ENCODE results near the gene TEX26. TPM values are rescaled to one million over a fixed set of nuclear protein-coding genes. Genes with fewer than 3 reads are reported as not detected.

TEX26 gene
- total RNA-seq, 1 donor from 2014 or later = not detected

DNA sequence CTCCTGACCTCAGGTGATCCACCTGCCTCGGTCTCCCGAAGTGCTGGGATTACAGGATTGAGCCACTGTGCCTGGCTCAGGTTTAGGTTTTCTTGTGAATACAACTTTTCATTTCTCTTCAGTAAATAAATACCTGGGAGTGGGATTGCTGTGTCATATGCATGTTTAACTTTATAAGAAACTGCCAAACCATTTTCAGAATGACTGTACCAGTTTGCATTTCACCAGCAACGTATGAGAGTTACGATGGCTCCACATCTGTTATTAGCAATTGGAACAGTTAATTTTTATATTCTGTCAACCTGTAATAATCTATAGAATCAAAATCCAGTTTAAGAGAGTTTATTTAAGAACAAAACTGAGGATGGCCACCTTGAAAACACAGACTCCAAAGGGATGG lies 52.2 kb downstream of the TEX26 start:
- Mint-ChIP-seq H3K4me1 (ENCODE audit: low read depth) (peaks cover 18% of the 10 kb centered on the region), H3K27ac (no peak overlapping the region), H3K27me3 (peaks cover 3% of the 10 kb centered on the region), H3K36me3 (ENCODE audit: insufficient read depth) (no peaks in the 10 kb centered on the region), H3K4me3 (ENCODE audit: low read depth) (no peak overlapping the region), H3K9me3 (ENCODE audit: low read depth) (peaks cover 1% of the 10 kb centered on the region)
- TF ChIP-seq, protein P1, sequence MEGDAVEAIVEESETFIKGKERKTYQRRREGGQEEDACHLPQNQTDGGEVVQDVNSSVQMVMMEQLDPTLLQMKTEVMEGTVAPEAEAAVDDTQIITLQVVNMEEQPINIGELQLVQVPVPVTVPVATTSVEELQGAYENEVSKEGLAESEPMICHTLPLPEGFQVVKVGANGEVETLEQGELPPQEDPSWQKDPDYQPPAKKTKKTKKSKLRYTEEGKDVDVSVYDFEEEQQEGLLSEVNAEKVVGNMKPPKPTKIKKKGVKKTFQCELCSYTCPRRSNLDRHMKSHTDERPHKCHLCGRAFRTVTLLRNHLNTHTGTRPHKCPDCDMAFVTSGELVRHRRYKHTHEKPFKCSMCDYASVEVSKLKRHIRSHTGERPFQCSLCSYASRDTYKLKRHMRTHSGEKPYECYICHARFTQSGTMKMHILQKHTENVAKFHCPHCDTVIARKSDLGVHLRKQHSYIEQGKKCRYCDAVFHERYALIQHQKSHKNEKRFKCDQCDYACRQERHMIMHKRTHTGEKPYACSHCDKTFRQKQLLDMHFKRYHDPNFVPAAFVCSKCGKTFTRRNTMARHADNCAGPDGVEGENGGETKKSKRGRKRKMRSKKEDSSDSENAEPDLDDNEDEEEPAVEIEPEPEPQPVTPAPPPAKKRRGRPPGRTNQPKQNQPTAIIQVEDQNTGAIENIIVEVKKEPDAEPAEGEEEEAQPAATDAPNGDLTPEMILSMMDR (IDR thresholded peaks at IDR 0.05; ENCODE audit: unreplicated experiment) = no peak
- no peak for DNase-seq (ENCODE audit: low spot score, unreplicated experiment)

DNA sequence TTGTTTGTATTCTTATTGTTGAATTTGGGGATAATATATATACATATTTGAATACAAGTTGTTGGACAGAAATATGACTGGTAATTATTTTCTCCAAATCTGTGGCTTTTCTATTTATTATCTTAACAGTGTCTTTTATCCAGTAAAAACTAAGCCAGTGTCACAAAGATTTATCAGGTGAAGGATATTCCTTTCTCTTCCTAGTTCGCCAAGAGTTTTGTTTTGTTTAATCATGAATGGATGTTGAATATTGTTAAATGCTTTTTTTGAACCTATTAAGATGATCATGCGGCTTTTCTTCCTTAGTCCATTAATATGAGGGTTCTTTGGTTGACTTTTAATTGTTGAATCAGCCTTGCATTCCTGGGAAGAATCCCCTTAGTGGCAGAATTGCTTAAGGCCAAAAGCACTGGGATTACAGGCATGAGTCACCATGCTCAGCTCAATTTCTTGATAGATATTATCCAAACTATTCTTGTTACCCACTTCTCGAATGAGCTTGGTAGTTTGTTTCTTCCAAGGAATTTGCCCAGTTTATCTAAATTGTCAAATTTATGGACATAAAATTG lies 53.3 kb downstream of the TEX26 start:
- Mint-ChIP-seq H3K27me3 (no peaks in the 10 kb centered on the region), H3K36me3 (ENCODE audit: insufficient read depth) (no peaks in the 10 kb centered on the region), H3K9me3 (ENCODE audit: low read depth) (peaks cover 4% of the 10 kb centered on the region), H3K27ac (no peak overlapping the region), H3K4me1 (ENCODE audit: low read depth) (peaks cover 18% of the 10 kb centered on the region), H3K4me3 (ENCODE audit: low read depth) (no peak overlapping the region)
- DNase-seq (ENCODE audit: low spot score, unreplicated experiment) = no peak
- TF ChIP-seq, protein P1 (IDR thresholded peaks at IDR 0.05; ENCODE audit: unreplicated experiment) = no peak

DNA sequence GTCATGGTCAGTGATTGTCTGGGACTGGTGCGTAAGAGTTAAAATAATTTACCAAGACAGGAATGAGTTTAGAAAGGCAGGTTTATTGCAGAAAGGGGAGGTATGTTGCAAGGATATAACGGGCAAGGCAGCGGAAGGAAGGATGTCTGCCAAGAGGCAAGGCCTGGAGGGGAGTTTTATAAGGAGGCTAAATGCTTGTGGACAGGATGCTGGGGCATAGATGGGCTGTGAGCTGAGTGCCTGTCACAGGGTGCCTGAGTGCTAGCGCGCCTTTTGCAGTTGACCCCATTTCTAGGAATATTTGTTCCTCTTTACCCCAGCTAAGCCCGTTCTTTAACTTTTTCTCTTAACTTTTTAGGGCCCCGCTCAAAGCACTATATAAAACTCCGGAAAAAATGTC lies 58.7 kb downstream of the TEX26 start:
- Mint-ChIP-seq H3K27ac (no peak overlapping the region), H3K27me3 (peaks cover 6% of the 10 kb centered on the region), H3K9me3 (ENCODE audit: low read depth) (peaks cover 4% of the 10 kb centered on the region), H3K4me3 (ENCODE audit: low read depth) (no peak overlapping the region), H3K4me1 (ENCODE audit: low read depth) (no peaks in the 10 kb centered on the region), H3K36me3 (ENCODE audit: insufficient read depth) (no peaks in the 10 kb centered on the region)
- DNase-seq (ENCODE audit: low spot score, unreplicated experiment) = no peak
- TF ChIP-seq, protein P1 (IDR thresholded peaks at IDR 0.05; ENCODE audit: unreplicated experiment) = no peak

DNA sequence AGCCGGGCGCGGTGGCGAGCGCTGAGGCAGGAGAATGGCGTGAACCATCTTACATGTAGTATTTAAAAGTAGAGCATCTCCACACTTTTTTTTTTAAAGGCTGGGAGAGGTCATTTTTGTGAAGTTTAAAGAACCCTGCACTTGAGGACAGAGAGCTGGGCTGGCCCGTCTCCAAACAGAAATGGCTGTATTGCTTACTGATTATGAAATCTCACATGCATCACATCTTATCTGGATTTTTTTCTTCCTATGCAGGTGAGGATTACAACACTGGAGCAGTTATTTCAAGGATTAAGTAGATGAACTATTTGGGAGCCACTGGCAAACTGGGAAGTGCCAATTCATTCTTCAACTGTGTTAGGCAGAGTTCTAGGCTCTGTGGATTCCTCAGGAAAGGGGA lies 59.5 kb downstream of the TEX26 start:
- Mint-ChIP-seq H3K27me3 (peaks cover 6% of the 10 kb centered on the region), H3K4me1 (ENCODE audit: low read depth) (no peaks in the 10 kb centered on the region), H3K36me3 (ENCODE audit: insufficient read depth) (no peaks in the 10 kb centered on the region), H3K9me3 (ENCODE audit: low read depth) (peaks cover 4% of the 10 kb centered on the region), H3K27ac (no peak overlapping the region), H3K4me3 (ENCODE audit: low read depth) (no peak overlapping the region)
- TF ChIP-seq, protein P1 (IDR thresholded peaks at IDR 0.05; ENCODE audit: unreplicated experiment) = no peak
- DNase-seq (ENCODE audit: low spot score, unreplicated experiment) = no peak

DNA sequence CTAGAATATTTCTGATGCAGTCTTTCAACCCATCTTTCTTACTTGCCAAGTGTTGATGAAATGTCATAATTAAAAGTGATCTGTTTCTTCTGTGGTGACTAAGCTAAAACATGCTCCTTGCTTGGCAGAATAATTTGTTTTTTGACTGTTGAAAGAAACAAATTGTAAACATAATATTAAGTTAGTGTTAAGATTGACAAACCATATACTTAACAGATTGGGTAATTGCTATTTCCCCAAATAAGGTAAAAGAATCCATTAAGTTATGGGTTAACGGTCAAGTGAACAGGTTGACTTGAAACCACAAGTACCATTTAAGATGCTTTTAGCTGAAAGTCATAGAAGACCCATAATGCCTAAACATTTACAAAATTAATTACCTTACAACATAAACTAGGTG lies 62.9 kb downstream of the TEX26 start:
- H3K27me3 Mint-ChIP-seq = peaks cover 17% of the 10 kb centered on the region
- no peaks in the 10 kb centered on the region for H3K4me1 Mint-ChIP-seq (ENCODE audit: low read depth)
- no peak overlapping the region for H3K27ac Mint-ChIP-seq
- TF ChIP-seq, protein P1 (IDR thresholded peaks at IDR 0.05; ENCODE audit: unreplicated experiment) = no peak
- H3K36me3 Mint-ChIP-seq (ENCODE audit: insufficient read depth) = no peaks in the 10 kb centered on the region
- no peak overlapping the region for H3K4me3 Mint-ChIP-seq (ENCODE audit: low read depth)
- H3K9me3 Mint-ChIP-seq (ENCODE audit: low read depth) = no peaks in the 10 kb centered on the region
- no peak for DNase-seq (ENCODE audit: low spot score, unreplicated experiment)

Measured in progenitor cell of endocrine pancreas (in vitro differentiated cells).